ENCODE measurements around the gene TRPC1.

Gene TRPC1

GRCh38 chr3:142839831-142840230 is 116.0 kb downstream of the TRPC1 start:
- no peak for DNase-seq (ENCODE audit: low read depth)

GRCh38 chr3:142844339-142844977 is 120.6 kb downstream of the TRPC1 start:
- peak; percentile 51 for DNase-seq (ENCODE audit: low read depth)

DNA sequence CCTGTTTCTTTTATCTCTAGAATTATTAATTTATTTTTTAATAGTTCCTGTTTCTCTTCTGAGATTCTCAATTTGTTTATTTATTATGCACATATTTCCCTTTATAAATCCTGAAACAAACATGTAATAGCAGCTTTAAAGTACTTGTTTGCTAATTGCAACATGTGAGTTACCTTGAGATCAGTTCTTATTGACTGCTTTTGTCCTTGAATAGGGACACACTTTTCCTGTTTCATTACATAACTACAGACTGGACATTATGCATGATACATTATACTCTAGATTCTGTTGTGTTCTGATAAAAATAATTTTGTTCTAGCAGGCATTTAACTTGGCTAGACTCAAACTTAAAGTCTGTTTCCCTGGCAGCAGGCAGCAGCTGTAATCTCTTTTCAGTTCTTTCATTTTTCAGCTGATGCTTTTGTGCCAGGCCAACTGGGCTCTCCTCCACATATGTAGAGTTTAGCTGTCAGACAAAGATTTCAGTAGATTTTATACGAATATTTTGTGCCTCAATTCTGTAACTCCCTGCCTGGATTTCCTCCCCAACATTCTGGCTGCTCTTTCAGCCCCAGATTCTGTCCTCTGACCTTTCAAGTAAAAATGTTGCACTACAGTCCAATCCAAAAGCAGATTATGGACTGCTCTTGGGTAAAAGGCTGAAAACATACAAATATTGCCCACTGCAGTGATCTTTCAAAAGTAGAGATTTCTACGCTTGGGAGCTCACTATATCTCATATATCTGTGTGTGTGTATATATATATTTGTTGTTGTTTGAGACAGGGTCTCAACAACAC is 123.1 kb downstream of the TRPC1 start:
- DNase-seq (ENCODE audit: low read depth) = no peak

DNA sequence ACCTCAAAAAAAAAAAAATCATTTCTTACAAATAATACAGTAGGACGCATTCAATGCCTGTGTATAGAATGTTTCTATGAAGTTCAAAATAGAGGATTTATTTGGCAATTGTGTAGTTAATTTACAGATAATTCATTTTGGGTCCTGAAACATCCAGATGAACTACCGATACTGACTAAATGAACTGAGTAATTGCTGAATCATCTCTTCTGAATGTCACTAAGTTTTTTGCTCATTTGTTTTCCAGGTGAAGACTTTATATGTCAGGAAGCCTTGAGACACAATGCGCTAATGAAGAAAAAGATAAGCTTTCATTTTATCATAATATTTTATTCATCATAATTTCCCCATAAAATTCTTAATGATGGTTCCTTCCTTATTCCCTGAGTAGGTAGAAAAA is 125.3 kb downstream of the TRPC1 start:
- DNase-seq (ENCODE audit: low read depth) = no peak

DNA sequence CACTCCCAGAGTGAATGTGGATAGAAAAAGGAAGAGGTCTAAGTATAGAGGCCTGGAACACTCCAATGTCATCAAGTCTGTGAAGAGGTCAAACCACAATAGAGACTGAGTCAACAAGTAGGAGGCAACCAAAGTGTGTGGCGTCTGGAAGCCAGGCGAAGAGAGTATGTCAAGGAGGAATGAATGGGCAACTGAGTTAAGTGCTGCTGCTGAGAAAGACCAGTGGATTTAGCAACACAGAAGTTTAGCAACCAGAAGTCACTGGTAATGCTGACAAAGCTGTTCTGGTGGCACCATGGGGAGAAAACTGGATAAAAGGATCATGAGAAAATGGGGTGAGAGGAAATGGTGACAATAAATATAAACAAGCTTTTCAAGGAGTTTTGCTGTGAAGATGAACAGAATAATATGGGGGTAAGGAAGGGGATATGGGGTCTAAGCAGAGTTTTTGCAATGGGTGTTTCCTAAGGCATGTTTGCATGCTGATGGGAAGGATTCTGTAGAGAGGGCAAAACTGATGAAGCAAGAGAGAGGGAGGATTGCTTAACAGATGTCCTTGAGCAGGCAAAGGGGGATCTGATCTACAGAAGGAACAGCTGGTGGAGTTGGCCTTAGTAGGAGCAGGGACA is 126.7 kb downstream of the TRPC1 start:
- peak; percentile 86 for DNase-seq (ENCODE audit: low read depth)

DNA sequence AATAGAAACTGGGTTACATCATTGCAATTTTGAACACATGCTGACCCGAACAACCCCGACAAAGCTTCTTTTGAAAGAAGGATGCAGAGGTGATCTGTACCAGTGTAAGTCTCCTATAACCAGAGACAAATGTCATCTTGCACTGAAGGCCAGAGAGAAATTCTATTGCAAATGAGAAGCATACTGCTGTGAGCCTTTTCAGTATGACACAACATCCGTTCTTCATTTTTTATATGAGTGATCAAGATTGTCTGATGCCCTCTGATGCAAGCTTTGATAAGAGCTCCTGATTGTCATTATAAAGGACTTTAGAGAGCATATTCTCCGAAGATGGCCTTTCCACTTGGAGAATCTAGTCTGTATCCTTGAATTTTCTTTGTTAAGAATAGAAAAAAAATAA is 128.2 kb downstream of the TRPC1 start:
- no peak for DNase-seq (ENCODE audit: low read depth)

DNA sequence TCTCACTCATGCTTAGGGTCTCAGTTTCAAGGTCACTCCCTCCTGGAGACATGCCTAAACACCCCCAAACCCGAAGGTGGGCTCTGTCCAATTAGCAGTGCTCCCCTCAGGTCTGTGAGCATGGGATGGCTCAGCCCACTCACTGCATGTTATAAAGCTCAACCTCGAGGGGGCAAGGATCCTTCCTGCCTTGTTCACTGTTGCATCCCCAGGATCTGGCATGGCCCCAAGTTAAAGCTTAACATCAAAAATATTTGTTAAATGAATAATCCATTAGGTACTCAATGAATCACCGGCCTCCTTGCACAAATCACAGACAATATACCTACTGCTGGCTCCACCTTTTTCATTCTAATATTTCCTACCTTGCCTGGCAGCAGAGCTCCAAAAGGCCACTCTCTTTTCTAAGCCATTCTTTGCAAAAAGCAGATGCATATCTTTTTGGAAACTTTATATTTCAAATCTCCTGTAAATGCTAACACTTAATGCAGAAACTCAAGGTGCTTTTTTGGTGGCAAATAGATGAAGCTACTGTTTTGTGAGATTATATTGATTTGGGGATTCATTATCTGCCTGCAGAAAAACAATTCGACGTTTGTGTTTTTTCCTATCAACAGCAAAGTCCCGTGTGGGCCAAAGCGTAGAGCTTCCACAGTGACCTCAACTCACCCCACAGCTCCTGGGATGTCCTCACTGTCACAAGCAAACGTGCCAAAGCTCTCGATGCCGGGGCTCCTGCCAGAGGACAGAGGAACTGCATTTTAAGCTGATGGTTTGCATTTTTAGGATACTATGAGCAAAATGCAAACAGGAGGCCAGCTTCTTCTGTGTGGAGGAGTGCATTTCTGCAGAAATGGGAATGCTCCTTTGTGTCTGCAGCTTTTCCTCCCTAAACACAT is 129.7 kb downstream of the TRPC1 start:
- DNase-seq (ENCODE audit: low read depth) = peak; percentile 76

GRCh38 chr3:142857056-142857455 is 133.2 kb downstream of the TRPC1 start:
- no peak for DNase-seq (ENCODE audit: low read depth)

Data from HS-5 (cell line).